Gastrocnemius medialis (tissue), 4 donors: ENCODE results near the gene SLC5A10.

ENCODE experiments used
- CTCF ChIP-seq, 5 experiments: fragments of 450-650 bp in 3 of 5; fragments of 200-600 bp in 2 of 5; sonication (generic) in 2 of 5; IDR thresholded peaks in 4 of 5; conservative IDR thresholded peaks in 1 of 5; 1 replicate in 4 of 5; 2 replicates in 1 of 5; pipeline ENCODE4 v1.5.1; 2016 to 2019; ENCODE audit warnings: antibody characterized with exemption in 5 of 5, mild to moderate bottlenecking in 3 of 5, moderate library complexity in 3 of 5
- POLR2A ChIP-seq, 2 donors: fragments of 450-650 bp; IDR thresholded peaks; one replicate each; pipeline ENCODE4 v1.6.1; 2017; ENCODE audit warnings: antibody characterized with exemption in 2 of 2, mild to moderate bottlenecking in 2 of 2, moderate library complexity in 2 of 2

- TF ChIP-seq CTCF (IDR thresholded peaks at IDR 0.05 in 4 of 5, conservative IDR thresholded peaks at IDR 0.05 in 1 of 5) (no peak), POLR2A (IDR thresholded peaks at IDR 0.05) (no peak)
Measured at GRCh38 chr17:18988546-18989173, 36.7 kb downstream of the SLC5A10 start.
